Fibroblast of lung (primary cell): ENCODE results near the gene HLF.

Experiments
- CTCF ChIP-seq, 2 donors: IDR thresholded peaks in 1 of 2; conservative IDR thresholded peaks in 1 of 2; 1 replicate in 1 of 2; 2 replicates in 1 of 2; pipeline ENCODE4 v1.5.1; 2011 to 2012; ENCODE audit warnings: low read length in 2 of 2, control low read depth in 1 of 2, inconsistent platforms in 1 of 2, low read depth in 1 of 2, mild to moderate bottlenecking in 1 of 2
- EZH2 ChIP-seq: IDR thresholded peaks from 2 replicates; pipeline ENCODE4 v1.5.1; 2012; ENCODE audit warnings: low read length, control low read depth, mild to moderate bottlenecking; ENCODE audit errors: missing control alignments

- peak; percentile 77 to 90 for TF ChIP-seq CTCF (conservative IDR thresholded peaks at IDR 0.05 in 1 of 2, IDR thresholded peaks at IDR 0.05 in 1 of 2; ENCODE audit: low read depth in 1 of 2, low read length in 2 of 2)
- no peak for TF ChIP-seq EZH2
Measured at GRCh38 chr17:55356434-55357328, 91.9 kb downstream of the HLF start.
